GM21360 (cell line): ENCODE measurements around the gene C2orf42.
A peak's percentile ranks its signal among the peaks of the same experiment; 100 is the strongest.
"Not testable (repeated sequence)": the region's sequence is repeated elsewhere in the genome, so short reads cannot be mapped to it uniquely, and the experiment has no call there.

Source experiments
- ATAC-seq: cut with Tn5 transposase; IDR thresholded peaks from one replicate; pipeline ENCODE4 v1.9.1; 2021; ENCODE audit warnings: mild to moderate bottlenecking, moderate library complexity; ENCODE audit not compliant: unreplicated experiment

The C2orf42 gene

DNA sequence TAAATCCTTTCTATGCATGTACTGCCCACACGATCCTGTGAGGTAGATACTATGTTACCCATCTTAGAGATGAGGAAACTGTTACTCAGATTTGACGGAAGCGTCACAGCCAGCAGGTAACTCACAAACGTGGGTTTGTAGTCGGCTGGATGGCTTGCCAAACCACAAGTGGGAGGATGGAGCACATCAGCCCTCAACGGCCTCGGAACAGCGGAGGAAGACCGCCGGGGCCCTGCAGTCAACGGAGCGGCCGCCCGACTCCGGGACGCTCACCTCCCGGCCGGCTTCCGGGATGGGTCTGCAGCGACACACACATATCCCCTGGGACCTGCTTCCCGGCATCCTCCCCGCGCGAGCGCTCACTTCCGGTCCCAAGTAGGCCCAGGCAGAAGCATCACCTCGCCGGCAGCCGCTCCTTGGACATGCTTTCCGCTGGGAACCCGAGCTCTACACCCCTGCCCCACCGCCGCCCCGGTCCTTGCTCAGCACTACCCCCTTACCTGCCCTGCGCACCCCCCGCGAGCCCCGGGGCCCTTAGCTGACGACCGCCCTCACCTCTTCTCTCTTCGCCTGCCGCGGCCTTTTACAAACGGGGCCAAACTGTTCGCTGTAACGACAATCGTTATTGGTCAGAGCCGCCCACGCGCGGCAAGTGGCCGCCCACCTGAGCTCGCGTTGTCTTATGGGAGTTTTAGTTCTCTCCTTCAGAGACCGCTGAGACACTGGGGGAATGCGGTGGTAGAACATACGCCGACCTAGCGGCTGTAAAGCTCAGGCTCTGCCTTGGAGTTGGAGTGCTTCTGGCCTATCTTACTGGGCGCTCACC, at the start of gene C2orf42:
TSS of gene C2orf42 (minus strand) at position 602 of the 826 bp plus-strand sequence. CDS start 9,034 bp downstream, outside the sequence.
- peak; percentile 79 for ATAC-seq

DNA sequence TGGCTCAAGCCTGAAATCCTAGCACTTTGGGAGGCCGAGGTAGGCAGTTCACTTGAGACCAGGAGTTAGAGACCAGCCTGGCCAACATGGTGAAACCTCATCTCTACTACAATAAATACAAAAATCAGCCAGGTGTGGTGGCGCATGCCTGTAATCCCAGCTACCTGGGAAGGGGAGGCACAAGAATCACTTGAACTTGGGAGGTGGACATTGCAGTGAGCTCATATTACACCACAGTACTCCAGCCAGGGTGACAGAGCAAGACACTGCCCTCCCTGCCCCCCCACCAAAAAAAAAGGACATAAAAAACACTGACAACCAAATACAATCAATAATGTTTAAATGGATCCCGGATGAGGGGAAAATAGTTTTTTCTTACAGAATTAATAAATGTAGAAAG, 49.8 kb upstream of the C2orf42 start:
- no peak for ATAC-seq

- ATAC-seq, result no peak
Measured at GRCh38 chr2:70233926-70234325, 43.1 kb upstream of the C2orf42 start.

GRCh38 chr2:70226781-70227180, 36.0 kb upstream of the C2orf42 start:
- ATAC-seq, result no peak

GRCh38 chr2:70223305-70223704, 32.5 kb upstream of the C2orf42 start:
- not testable (repeated sequence) for ATAC-seq

DNA sequence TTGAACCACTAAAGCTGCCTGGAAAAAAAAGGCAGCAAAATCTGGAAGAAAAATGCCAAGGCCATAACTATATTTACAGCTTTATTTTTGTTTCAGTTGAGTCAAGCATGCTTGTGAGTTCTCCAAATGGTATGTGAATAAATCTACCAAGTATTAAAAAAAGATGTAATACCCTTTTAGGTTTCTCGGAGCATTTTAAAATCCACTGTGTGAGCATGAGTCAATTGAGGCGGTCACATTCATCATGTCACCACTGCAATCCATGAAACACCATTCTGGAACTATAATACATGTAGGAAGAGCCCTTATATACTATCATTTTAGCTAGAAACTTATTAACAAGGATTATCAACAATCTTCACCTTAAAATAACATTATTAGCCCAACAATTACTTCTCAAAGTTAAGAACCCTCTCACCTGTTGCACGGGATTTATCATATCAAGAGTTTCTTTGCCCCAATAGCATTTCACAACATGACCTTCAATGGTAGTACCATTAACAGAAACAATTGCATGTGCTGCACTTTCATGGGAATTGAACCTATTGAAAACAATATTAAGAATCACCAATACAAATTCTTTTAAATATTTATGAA, 24.2 kb upstream of the C2orf42 start:
- ATAC-seq, result no peak

- ATAC-seq, result no peak
Measured at GRCh38 chr2:70214365-70214764, 23.5 kb upstream of the C2orf42 start.

DNA sequence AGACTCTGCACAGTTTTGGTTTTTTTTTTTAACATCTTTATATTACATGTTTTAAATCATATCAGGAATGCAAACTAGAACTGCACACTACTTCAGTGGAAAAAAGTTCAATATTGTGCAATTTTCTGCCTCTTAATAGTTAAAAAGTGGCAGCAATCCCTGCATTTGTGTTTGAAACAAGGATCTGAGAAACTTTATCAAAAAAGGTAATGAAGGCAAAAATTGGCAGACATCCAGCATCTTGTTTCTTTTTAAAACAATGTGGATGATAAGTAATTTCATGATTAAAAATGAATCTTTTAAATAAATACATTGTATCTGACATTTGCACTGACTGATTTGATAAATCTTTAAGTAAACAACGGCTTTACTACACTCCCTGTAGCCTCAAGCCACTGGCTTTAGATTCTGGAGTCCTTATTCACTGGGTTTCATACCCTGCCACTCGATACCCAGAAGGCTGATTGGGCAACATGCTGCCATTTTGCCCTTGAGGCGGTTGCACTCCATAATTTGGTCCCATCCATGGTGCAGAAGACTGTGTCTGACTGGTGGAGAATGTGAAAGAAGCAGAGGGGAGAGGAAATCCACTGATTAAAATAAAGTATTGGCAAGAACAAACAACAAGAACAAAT, 21.6 kb upstream of the C2orf42 start:
- ATAC-seq, result no peak

GRCh38 chr2:70211595-70211994, 20.8 kb upstream of the C2orf42 start:
- ATAC-seq, result no peak

GRCh38 chr2:70204452-70204851, 13.6 kb upstream of the C2orf42 start:
- no peak for ATAC-seq

GRCh38 chr2:70203086-70203485, 12.3 kb upstream of the C2orf42 start:
- ATAC-seq, result no peak

GRCh38 chr2:70202236-70202806, 11.5 kb upstream of the C2orf42 start:
- no peak for ATAC-seq

- ATAC-seq, result no peak
Measured at GRCh38 chr2:70201831-70202230, 11.0 kb upstream of the C2orf42 start.

GRCh38 chr2:70201225-70201768, 10.5 kb upstream of the C2orf42 start:
- ATAC-seq, result no peak

GRCh38 chr2:70199320-70199864, 8.6 kb upstream of the C2orf42 start:
- no peak for ATAC-seq

- no peak for ATAC-seq
Measured at GRCh38 chr2:70192516-70192915, 1.7 kb upstream of the C2orf42 start.

GRCh38 chr2:70191244-70191735, 471 bp upstream of the C2orf42 start:
- ATAC-seq, result no peak

GRCh38 chr2:70188460-70188859, 2.4 kb downstream of the C2orf42 start:
- ATAC-seq, result no peak

GRCh38 chr2:70187170-70187569, 3.6 kb downstream of the C2orf42 start:
- not testable (repeated sequence) for ATAC-seq

DNA sequence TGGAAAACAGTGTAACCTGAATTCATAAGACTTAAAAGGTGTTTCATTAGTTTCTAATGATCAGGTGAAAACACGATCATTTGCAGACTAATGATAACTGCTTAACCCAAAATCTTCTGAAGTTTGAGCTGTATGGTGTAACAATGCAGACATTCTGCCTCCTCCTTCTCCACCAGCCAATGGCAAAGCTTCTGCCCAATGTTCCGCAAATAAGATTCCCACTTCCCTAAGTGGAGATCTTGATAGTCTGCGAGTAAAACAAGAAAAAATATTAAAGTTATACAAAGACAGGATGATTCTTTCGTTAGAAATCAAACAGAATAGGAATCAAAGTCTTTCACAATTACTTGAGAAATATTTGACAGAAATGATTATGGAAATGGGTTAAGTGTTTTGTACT, 8.1 kb downstream of the C2orf42 start:
- no peak for ATAC-seq
